Neutrophil (primary cell): Measurements from ENCODE around the gene TRIM28.

Experiments used
- H3K27ac ChIP-seq: fragments of 200-600 bp; sonication (generic); 2 replicates; pipeline ENCODE4 v1.5.1; 2016; ENCODE audit warnings: mild to moderate bottlenecking, moderate library complexity
- H3K27me3 ChIP-seq: fragments of 200-600 bp; sonication (generic); 2 replicates; pipeline ENCODE4 v1.6.0; 2016; ENCODE audit warnings: mild to moderate bottlenecking
- H3K36me3 ChIP-seq: fragments of 200-600 bp; sonication (generic); 2 replicates; pipeline ENCODE4 v1.5.1; 2017
- H3K4me1 ChIP-seq, 2 experiments: fragments of 200-600 bp in 1 of 2; sonication (generic) in 1 of 2; 1 replicate in 1 of 2; 2 replicates in 1 of 2; pipeline versions ENCODE4 v1.5.1 to v1.6.1; 2013 to 2016; ENCODE audit warnings: low read depth in 1 of 2, low read length in 1 of 2, mild to moderate bottlenecking in 1 of 2, moderate library complexity in 1 of 2; ENCODE audit not compliant: control insufficient read depth in 1 of 2, insufficient read depth in 1 of 2
- H3K4me3 ChIP-seq, 2 experiments: fragments of 200-600 bp in 1 of 2; sonication (generic) in 1 of 2; 1 replicate in 1 of 2; 2 replicates in 1 of 2; pipeline ENCODE4 v1.5.1; 2013 to 2016; ENCODE audit warnings: low read depth in 1 of 2, low read length in 1 of 2, mild to moderate bottlenecking in 1 of 2, moderate library complexity in 1 of 2
- H3K9me3 ChIP-seq: fragments of 200-600 bp; sonication (generic); 2 replicates; pipeline ENCODE4 v1.5.1; 2016
- CTCF ChIP-seq: fragments of 200-600 bp; sonication (generic); IDR thresholded peaks from 2 replicates; pipeline ENCODE4 v1.5.1; 2016; ENCODE audit warnings: antibody characterized with exemption

TRIM28 gene

DNA sequence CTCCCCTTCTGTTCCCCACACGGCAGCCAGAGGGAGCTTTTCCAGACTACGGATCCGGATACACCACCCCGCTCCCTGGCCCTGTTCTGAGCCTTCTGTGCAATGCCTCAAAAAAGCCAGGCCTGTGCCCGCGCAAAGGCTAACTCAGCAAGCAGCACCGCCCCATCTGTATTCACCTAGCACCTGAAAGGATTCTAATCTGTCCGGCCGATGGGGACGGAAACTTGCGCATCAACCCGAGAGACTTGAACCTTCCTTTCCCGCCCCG is 24.8 kb upstream of the TRIM28 start:
- Histone ChIP-seq H3K27me3 (no peaks in the 10 kb centered on the region), H3K4me3 (peak overlapping the region; percentile 65 to 74), H3K27ac (peak overlapping the region; percentile 86), H3K9me3 (no peaks in the 10 kb centered on the region), H3K4me1 (peaks cover 30 to 40% of the 10 kb centered on the region in 2 experiments), H3K36me3 (peaks cover 20% of the 10 kb centered on the region)
- no peak for TF ChIP-seq CTCF

GRCh38 chr19:58519355-58520256 is 24.3 kb upstream of the TRIM28 start, which contains the start of gene ZBTB45:
Gene ZBTB45, minus strand, starts transcription at chr19:58519810. Its CDS starts 2,137 bp downstream, at chr19:58517673.
- H3K9me3 ChIP-seq: no peaks in the 10 kb centered on the region
- peaks cover 20% of the 10 kb centered on the region for H3K36me3 ChIP-seq
- TF ChIP-seq CTCF: peak; percentile 88
- H3K4me1 ChIP-seq: peaks cover 25 to 34% of the 10 kb centered on the region in 2 experiments
- no peaks in the 10 kb centered on the region for H3K27me3 ChIP-seq
- H3K27ac ChIP-seq: peak within 1 kb of the TSS; percentile 86
- peak within 1 kb of the TSS; percentile 65 to 74 for H3K4me3 ChIP-seq

GRCh38 chr19:58520257-58520599 is 23.6 kb upstream of the TRIM28 start:
- Histone ChIP-seq H3K27ac (peak overlapping the region; percentile 86), H3K36me3 (peaks cover 20% of the 10 kb centered on the region), H3K4me3 (peak overlapping the region; percentile 65 to 74), H3K4me1 (peaks cover 24 to 31% of the 10 kb centered on the region in 2 experiments), H3K27me3 (no peaks in the 10 kb centered on the region), H3K9me3 (no peaks in the 10 kb centered on the region)
- no peak for TF ChIP-seq CTCF

DNA sequence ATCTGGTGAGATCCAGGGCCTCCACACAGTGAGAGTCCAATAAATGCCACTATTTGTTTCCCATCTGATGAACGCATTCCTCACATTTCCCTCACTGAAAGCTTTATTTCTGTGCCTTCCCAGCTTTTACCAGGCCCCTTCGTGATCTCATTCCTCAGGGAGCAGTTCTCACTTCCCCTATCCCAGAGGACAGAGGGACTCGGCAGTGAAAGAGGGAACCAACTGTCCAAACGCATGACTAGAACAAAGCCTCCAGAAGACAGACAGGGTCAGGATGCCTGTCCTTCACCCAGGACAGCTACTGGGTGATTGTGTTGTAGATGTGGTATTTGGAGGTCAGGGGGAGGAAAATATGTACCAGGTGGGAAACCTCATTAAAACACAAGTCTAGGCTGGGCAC is 22.2 kb upstream of the TRIM28 start:
- no peak overlapping the region for H3K4me3 ChIP-seq
- TF ChIP-seq CTCF: no peak
- no peaks in the 10 kb centered on the region for H3K27me3 ChIP-seq
- H3K27ac ChIP-seq: no peak overlapping the region
- H3K36me3 ChIP-seq: peaks cover 8% of the 10 kb centered on the region
- H3K9me3 ChIP-seq: no peaks in the 10 kb centered on the region
- H3K4me1 ChIP-seq: peaks cover 24 to 31% of the 10 kb centered on the region in 2 experiments

GRCh38 chr19:58522709-58523108 is 21.2 kb upstream of the TRIM28 start:
- H3K4me3 ChIP-seq: no peak overlapping the region
- no peaks in the 10 kb centered on the region for H3K36me3 ChIP-seq
- H3K27ac ChIP-seq: no peak overlapping the region
- no peaks in the 10 kb centered on the region for H3K27me3 ChIP-seq
- TF ChIP-seq CTCF: no peak
- peaks cover 24 to 26% of the 10 kb centered on the region in 2 experiments for H3K4me1 ChIP-seq
- no peaks in the 10 kb centered on the region for H3K9me3 ChIP-seq
